ENCODE data around the gene ANTXR1. TPM values are rescaled to one million over a fixed set of nuclear protein-coding genes. Genes with fewer than 3 reads are reported as not detected.

ANTXR1 gene
- total and polyA plus RNA-seq, 11 donors, result 5.8 to 75.2 (median 23.3) TPM

DNA sequence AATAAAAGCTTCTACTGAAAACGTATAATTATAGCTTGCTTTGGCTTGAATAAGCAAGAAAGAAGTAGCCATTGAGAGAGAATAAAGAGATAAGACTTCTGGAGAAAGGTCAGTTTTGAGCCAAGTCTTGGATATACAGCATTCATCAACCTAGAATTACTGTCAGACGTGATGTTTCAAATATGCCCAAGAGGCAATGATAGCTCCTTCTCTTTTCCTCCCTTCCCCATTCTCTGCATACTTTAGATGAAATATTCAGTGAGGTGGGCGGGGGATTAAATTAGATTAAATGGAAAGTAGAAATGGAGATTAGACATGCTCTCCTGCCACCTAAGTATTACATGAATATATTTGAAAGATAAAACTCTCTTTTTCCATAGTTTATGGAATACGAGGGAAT, 8.7 kb downstream of the ANTXR1 start:
- DNase-seq, result no peak
- intact Hi-C loops (cut with DNase I), result loop anchor here in 1 of 10 donors (10.0 kb wide), 1 partner anchor 63 kb away; no protein-coding TSS in a partner anchor
- H3K4me1 ChIP-seq, result peaks cover 0 to 29% (median 13%) of the 10 kb centered on the region in 12 donors
- H3K9me3 ChIP-seq, result no peaks in the 10 kb centered on the region
- H3K27ac ChIP-seq, result no peak overlapping the region
- H3K4me3 ChIP-seq, result no peak overlapping the region
- no peak for ATAC-seq
- TF ChIP-seq, protein P1, sequence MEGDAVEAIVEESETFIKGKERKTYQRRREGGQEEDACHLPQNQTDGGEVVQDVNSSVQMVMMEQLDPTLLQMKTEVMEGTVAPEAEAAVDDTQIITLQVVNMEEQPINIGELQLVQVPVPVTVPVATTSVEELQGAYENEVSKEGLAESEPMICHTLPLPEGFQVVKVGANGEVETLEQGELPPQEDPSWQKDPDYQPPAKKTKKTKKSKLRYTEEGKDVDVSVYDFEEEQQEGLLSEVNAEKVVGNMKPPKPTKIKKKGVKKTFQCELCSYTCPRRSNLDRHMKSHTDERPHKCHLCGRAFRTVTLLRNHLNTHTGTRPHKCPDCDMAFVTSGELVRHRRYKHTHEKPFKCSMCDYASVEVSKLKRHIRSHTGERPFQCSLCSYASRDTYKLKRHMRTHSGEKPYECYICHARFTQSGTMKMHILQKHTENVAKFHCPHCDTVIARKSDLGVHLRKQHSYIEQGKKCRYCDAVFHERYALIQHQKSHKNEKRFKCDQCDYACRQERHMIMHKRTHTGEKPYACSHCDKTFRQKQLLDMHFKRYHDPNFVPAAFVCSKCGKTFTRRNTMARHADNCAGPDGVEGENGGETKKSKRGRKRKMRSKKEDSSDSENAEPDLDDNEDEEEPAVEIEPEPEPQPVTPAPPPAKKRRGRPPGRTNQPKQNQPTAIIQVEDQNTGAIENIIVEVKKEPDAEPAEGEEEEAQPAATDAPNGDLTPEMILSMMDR (IDR thresholded peaks at IDR 0.05), result no peak
- no peak for TF ChIP-seq POLR2A (IDR thresholded peaks at IDR 0.05)
- H3K27me3 ChIP-seq, result peaks cover 0 to 10% (median 0%) of the 10 kb centered on the region in 9 donors
- no peaks in the 10 kb centered on the region for H3K36me3 ChIP-seq
- WGBS, 4 donors, result 76 to 86% (median 82%) methylated on average over 4 of the region's 4 CpGs

DNA sequence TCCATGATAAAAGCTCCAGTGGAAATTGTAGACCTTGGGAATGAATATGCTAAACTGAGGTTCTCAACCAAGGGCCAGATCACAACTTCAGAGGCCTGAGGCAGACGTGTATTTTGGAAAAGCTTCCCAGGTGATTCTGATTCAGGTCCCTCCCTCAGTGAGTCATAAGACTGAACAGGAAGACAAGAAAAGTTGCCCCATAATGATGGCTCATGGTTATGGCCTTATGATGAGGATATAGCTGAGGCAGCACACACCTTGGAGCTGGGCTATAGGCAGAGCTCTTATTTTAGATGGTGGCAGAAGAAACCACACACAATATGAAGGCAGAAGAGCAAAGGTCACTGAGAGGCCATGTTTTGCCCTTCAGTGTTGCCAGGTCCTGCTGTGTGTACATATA, 9.6 kb downstream of the ANTXR1 start:
- peaks cover 0 to 24% (median 12%) of the 10 kb centered on the region in 12 donors for H3K4me1 ChIP-seq
- H3K27ac ChIP-seq, result no peak overlapping the region
- TF ChIP-seq, protein P1 (IDR thresholded peaks at IDR 0.05), result no peak
- TF ChIP-seq POLR2A (IDR thresholded peaks at IDR 0.05), result no peak
- DNase-seq, result no peak
- H3K36me3 ChIP-seq, result no peaks in the 10 kb centered on the region
- ATAC-seq, result no peak
- peaks cover 0 to 1% (median 0%) of the 10 kb centered on the region in 12 donors for H3K9me3 ChIP-seq
- no peak overlapping the region for H3K4me3 ChIP-seq
- WGBS, 4 donors, result 81 to 100% (median 84%) methylated on average over 1 of the region's 1 CpG
- intact Hi-C loops (cut with DNase I), result loop anchor here in 1 of 10 donors (10.0 kb wide), 1 partner anchor 62 kb away; no protein-coding TSS in a partner anchor
- peaks cover 0 to 9% (median 0%) of the 10 kb centered on the region in 9 donors for H3K27me3 ChIP-seq

DNA sequence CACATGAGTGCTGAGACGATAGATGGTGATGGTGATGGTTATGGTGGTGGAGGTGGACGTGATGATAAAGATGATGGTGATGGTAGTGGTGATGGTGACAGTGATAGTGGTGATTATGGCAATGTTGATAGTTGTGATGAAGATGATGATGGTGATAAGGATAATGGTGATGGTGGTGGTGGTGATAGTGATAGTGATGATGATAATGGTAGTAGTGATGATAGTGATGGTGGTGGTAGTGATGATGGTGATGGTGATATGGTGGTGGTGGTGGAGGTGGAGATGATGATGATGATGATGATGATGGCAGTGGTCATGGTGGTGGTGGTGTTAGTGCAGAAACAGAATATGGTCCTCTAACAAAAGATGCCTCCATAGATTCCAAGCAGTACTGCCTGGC, 10.3 kb downstream of the ANTXR1 start:
- TF ChIP-seq, protein P1 (IDR thresholded peaks at IDR 0.05), result no peak
- TF ChIP-seq POLR2A (IDR thresholded peaks at IDR 0.05), result no peak
- intact Hi-C loops (cut with DNase I), result loop anchor here in 1 of 10 donors (10.0 kb wide), 1 partner anchor 62 kb away; no protein-coding TSS in a partner anchor
- 94 to 98% (median 95%) methylated on average over 2 of the region's 2 CpGs for WGBS, 4 donors
- H3K4me1 ChIP-seq, result peaks cover 0 to 20% (median 10%) of the 10 kb centered on the region in 12 donors
- H3K27ac ChIP-seq, result no peak overlapping the region
- H3K4me3 ChIP-seq, result no peak overlapping the region
- DNase-seq (no peak), ATAC-seq (no peak)
- H3K27me3 ChIP-seq, result peaks cover 0 to 2% (median 0%) of the 10 kb centered on the region in 9 donors
- no peaks in the 10 kb centered on the region for H3K36me3 ChIP-seq
- peaks cover 0 to 8% (median 0%) of the 10 kb centered on the region in 12 donors for H3K9me3 ChIP-seq

DNA sequence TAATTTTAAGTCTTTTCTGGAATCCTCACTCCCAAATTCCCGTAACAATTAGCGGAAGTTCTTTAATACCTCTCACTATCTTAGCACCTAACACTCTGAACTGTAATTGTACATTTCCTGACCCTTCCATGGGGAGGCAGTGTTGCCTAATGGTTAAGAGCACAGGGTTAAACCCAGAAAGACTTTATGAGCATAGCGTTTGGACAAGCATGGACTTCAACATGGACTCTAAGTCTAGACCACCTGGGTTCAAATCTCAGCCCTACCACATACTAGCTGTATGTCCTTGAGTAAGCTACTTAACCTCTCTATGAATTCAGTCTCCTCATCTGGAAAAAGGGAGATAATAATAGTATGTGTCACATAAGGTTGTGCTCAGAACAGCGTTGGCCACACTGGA, 13.0 kb downstream of the ANTXR1 start:
- H3K4me1 ChIP-seq, result peaks cover 0 to 8% (median 1%) of the 10 kb centered on the region in 12 donors
- no peaks in the 10 kb centered on the region for H3K27me3 ChIP-seq
- H3K4me3 ChIP-seq, result no peak overlapping the region
- H3K27ac ChIP-seq, result no peak overlapping the region
- H3K36me3 ChIP-seq, result no peaks in the 10 kb centered on the region
- peaks cover 0 to 11% (median 0%) of the 10 kb centered on the region in 12 donors for H3K9me3 ChIP-seq
- DNase-seq, result peak in 2 of 5 donors; percentile 27 to 34
- intact Hi-C loops (cut with DNase I), result loop anchor here in 8 of 10 donors (1.0 to 10.0 kb wide), 4 partner anchors 59 to 283 kb away; no protein-coding TSS in a partner anchor
- TF ChIP-seq, protein P1 (IDR thresholded peaks at IDR 0.05), result peak; percentile 43 to 70 (median 58)
- TF ChIP-seq POLR2A (IDR thresholded peaks at IDR 0.05), result no peak
- ATAC-seq, result peak in 3 of 4 donors; percentile 81 to 89 (median 87)
- WGBS, 4 donors, result 49 to 66% (median 60%) methylated on average over 4 of the region's 4 CpGs
